OCI-LY3 (cell line): ENCODE data around the gene NPFFR1.

Source experiments
- EZH2phosphoT487 ChIP-seq: fragments of 200-600 bp; shearing (Covaris generic); IDR thresholded peaks from 2 replicates; pipeline ENCODE4 v1.6.1; 2018; ENCODE audit warnings: antibody characterized with exemption, mixed run types, low read depth
- TF ChIP-seq, protein P1 (sequence below): fragments of 200-600, 300-600 bp; sonication (generic); IDR thresholded peaks from 2 replicates; pipeline ENCODE4 v1.5.1; 2014; ENCODE audit warnings: antibody characterized with exemption, low read length, low read depth

DNA sequence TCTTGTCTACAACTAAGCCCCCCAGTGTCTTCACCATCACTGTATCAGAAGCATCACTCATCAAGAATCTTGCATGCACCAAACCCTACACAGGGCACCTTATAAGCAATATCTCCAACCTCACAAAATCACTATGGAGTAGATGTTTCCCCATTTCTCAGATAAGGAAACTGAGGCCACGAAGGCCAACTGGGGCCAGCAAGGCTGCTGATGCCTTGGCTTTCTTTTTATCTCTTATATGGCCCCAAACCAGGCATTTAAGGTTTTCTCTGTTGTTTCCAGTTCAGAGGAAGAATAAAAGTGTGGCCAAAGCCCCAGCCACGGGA is 47.3 kb upstream of the NPFFR1 start:
- TF ChIP-seq, protein P1, sequence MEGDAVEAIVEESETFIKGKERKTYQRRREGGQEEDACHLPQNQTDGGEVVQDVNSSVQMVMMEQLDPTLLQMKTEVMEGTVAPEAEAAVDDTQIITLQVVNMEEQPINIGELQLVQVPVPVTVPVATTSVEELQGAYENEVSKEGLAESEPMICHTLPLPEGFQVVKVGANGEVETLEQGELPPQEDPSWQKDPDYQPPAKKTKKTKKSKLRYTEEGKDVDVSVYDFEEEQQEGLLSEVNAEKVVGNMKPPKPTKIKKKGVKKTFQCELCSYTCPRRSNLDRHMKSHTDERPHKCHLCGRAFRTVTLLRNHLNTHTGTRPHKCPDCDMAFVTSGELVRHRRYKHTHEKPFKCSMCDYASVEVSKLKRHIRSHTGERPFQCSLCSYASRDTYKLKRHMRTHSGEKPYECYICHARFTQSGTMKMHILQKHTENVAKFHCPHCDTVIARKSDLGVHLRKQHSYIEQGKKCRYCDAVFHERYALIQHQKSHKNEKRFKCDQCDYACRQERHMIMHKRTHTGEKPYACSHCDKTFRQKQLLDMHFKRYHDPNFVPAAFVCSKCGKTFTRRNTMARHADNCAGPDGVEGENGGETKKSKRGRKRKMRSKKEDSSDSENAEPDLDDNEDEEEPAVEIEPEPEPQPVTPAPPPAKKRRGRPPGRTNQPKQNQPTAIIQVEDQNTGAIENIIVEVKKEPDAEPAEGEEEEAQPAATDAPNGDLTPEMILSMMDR: no peak
- no peak for TF ChIP-seq EZH2phosphoT487
